Panc1 (cell line): ENCODE data around the gene CTNND2. TPM values are rescaled to one million over a fixed set of nuclear protein-coding genes. Genes with fewer than 3 reads are reported as not detected.

Experiments used
- ATAC-seq: fragments of 200-7000 bp; cut with Tn5 transposase; 2 replicates; pipeline ENCODE4 v1.9.1; 2020; ENCODE audit warnings: mild to moderate bottlenecking, moderate library complexity
- BruUV-seq: library from RNA; stranded (reverse); fragments of 400-500 nt; replicated peaks from 2 replicates; lab custom pipeline; 2021; lab: Mats Ljungman, UMichigan
- CTCF ChIA-PET: fragments of 300-600 bp; sonication (Branson Sonifier 250); formaldehyde crosslinking; loops from one replicate; lab custom pipeline; 2022; ENCODE audit warnings: antibody characterized with exemption; lab: Charles Lee
- POLR2A ChIA-PET: fragments of 300-600 bp; sonication (Branson Sonifier 250); formaldehyde crosslinking; loops from one replicate; lab custom pipeline; 2022; ENCODE audit warnings: antibody characterized with exemption; lab: Charles Lee
- DNase-seq: peaks from one replicate; pipeline ENCODE4 v3.0.0-alpha.2; 2010; ENCODE audit warnings: low read depth, low spot score
- H3K27ac ChIP-seq: 2 replicates; pipeline ENCODE4 v1.5.1; 2011; ENCODE audit warnings: mild to moderate bottlenecking, low read length, inconsistent platforms
- H3K27me3 ChIP-seq: fragments of 200-500 bp; sonication (Bioruptor generic); 2 replicates; pipeline ENCODE4 v1.6.0; 2014; ENCODE audit warnings: low read length, inconsistent platforms; ENCODE audit not compliant: control insufficient read depth, insufficient read depth
- H3K36me3 ChIP-seq: fragments of 200-500 bp; sonication (Bioruptor generic); 2 replicates; pipeline ENCODE4 v1.5.1; 2014; ENCODE audit warnings: inconsistent platforms, mild to moderate bottlenecking, low read length, moderate library complexity; ENCODE audit not compliant: control insufficient read depth, insufficient read depth
- H3K4me1 ChIP-seq: 2 replicates; pipeline ENCODE4 v1.5.1; 2011; ENCODE audit warnings: inconsistent platforms, mild to moderate bottlenecking, low read length, moderate library complexity; ENCODE audit not compliant: control insufficient read depth, insufficient read depth
- H3K4me3 ChIP-seq, 2 experiments: 2 replicates each; pipeline ENCODE4 v1.5.1; 2011 to 2012; ENCODE audit warnings: low read depth in 2 of 2, low read length in 2 of 2, mild to moderate bottlenecking in 2 of 2, inconsistent platforms in 1 of 2, moderate library complexity in 1 of 2
- H3K9me3 ChIP-seq: fragments of 200-500 bp; sonication (Bioruptor generic); 2 replicates; pipeline ENCODE4 v1.5.1; 2014; ENCODE audit warnings: low read depth, mild to moderate bottlenecking, inconsistent platforms, low read length, moderate library complexity; ENCODE audit not compliant: control insufficient read depth, insufficient read depth
- CTCF ChIP-seq: fragments of 450-650 bp; IDR thresholded peaks from 2 replicates; pipeline ENCODE4 v1.5.1; 2017; ENCODE audit warnings: mild to moderate bottlenecking
- POLR2AphosphoS5 ChIP-seq: IDR thresholded peaks from 2 replicates; pipeline ENCODE4 v1.6.1; 2012; ENCODE audit warnings: mild to moderate bottlenecking, low read depth, low read length, moderate library complexity
- REST ChIP-seq, 2 experiments: IDR thresholded peaks; 2 replicates each; pipeline ENCODE4 v1.6.1; 2011 to 2012; ENCODE audit warnings: low read depth in 2 of 2, control low read depth in 1 of 2, low read length in 1 of 2, mild to moderate bottlenecking in 1 of 2, moderate library complexity in 1 of 2; ENCODE audit not compliant: insufficient read depth in 1 of 2
- SIN3A ChIP-seq: IDR thresholded peaks from 2 replicates; pipeline ENCODE4 v1.6.1; 2012; ENCODE audit warnings: low read depth, mild to moderate bottlenecking, low read length, moderate library complexity, borderline replicate concordance; ENCODE audit not compliant: insufficient read depth
- TCF7L2 ChIP-seq: IDR thresholded peaks from 2 replicates; pipeline ENCODE4 v1.6.1; 2011; ENCODE audit warnings: mild to moderate bottlenecking, low read depth, low read length, inconsistent platforms
- in situ Hi-C: cut with HindIII; loops from 2 replicates; pipeline ENCODE4 v1.10.0; 2016; ENCODE audit warnings: low sequenced_read_pairs, low pct_unique_long_range_greater_than_20kb
- intact Hi-C: fragments of 100-400 bp; cut with micrococcal nuclease; formaldehyde crosslinking; loops from one replicate; pipeline ENCODE4 v1.10.0; 2022; ENCODE audit not compliant: unreplicated experiment
- total RNA-seq: library from RNA; stranded (reverse); gene quantifications from one replicate; pipeline ENCODE4 v1.2.1, GENCODE V29; 2021; ENCODE audit not compliant: unreplicated experiment

CTNND2 gene
- total RNA-seq, 1 experiment from 2014 or later, result 1.0 TPM

GRCh38 chr5:11084111-11084510 is 820.1 kb downstream of the CTNND2 start:
- CTCF ChIA-PET, result no interaction called here
- no TSS peak for BruUV-seq
- Histone ChIP-seq H3K4me1 (no peaks in the 10 kb centered on the region), H3K36me3 (no peaks in the 10 kb centered on the region), H3K4me3 (no peak overlapping the region), H3K27ac (no peak overlapping the region), H3K27me3 (no peaks in the 10 kb centered on the region; the same call in 1 of the 2 replicates), H3K9me3 (peaks cover 3% of the 10 kb centered on the region; the same call in 1 of the 2 replicates)
- TF ChIP-seq REST (IDR thresholded peaks at IDR 0.05; ENCODE audit: insufficient read depth in 1 of 2, low read depth in 2 of 2, low read length in 1 of 2) (no peak), SIN3A (no peak), POLR2AphosphoS5 (no peak), TCF7L2 (no peak)
- ATAC-seq (no peak), DNase-seq (no peak)
- intact Hi-C loops (no loop called here), in situ Hi-C loops (no loop called here)
- POLR2A ChIA-PET, result no interaction called here

GRCh38 chr5:11082404-11082945 is 821.8 kb downstream of the CTNND2 start:
- H3K36me3 ChIP-seq, result no peaks in the 10 kb centered on the region
- CTCF ChIA-PET, result no interaction called here
- no peaks in the 10 kb centered on the region for H3K9me3 ChIP-seq
- no TSS peak for BruUV-seq
- H3K4me1 ChIP-seq, result no peaks in the 10 kb centered on the region
- ATAC-seq (no peak), DNase-seq (no peak)
- peaks cover 8% of the 10 kb centered on the region for H3K27me3 ChIP-seq
- H3K27ac ChIP-seq, result no peak overlapping the region
- H3K4me3 ChIP-seq, result no peak overlapping the region
- POLR2A ChIA-PET, result no interaction called here
- intact Hi-C loops (no loop called here), in situ Hi-C loops (no loop called here)
- TF ChIP-seq SIN3A (no peak), CTCF (no peak), POLR2AphosphoS5 (no peak), REST (IDR thresholded peaks at IDR 0.05; ENCODE audit: insufficient read depth in 1 of 2, low read depth in 2 of 2, low read length in 1 of 2) (no peak), TCF7L2 (no peak)
